Endothelial cell of umbilical vein (primary cell): ENCODE measurements around the gene PPHLN1. TPM values are rescaled to one million over a fixed set of nuclear protein-coding genes. Genes with fewer than 3 reads are reported as not detected.
A peak's percentile ranks its signal among the peaks of the same experiment; 100 is the strongest.
"Not testable (repeated sequence)": the region's sequence is repeated elsewhere in the genome, so short reads cannot be mapped to it uniquely, and the experiment has no call there.

Source experiments
- BruUV-seq: library from RNA; stranded (reverse); fragments of 400-500 nt; replicated peaks from 2 replicates; lab custom pipeline; 2021; lab: Mats Ljungman, UMichigan
- CTCF ChIA-PET: fragments of 300-600, 350-600 bp; sonication (Branson Sonifier 250); formaldehyde crosslinking; loops from one replicate; lab custom pipeline; 2021; ENCODE audit warnings: antibody characterized with exemption, inconsistent platforms; lab: Charles Lee
- POLR2A ChIA-PET: fragments of 300-600, 350-600 bp; sonication (Branson Sonifier 250); formaldehyde crosslinking; loops from one replicate; lab custom pipeline; 2021; ENCODE audit warnings: antibody characterized with exemption, inconsistent platforms; lab: Charles Lee
- DNase-seq: peaks from one replicate; pipeline ENCODE4 v3.0.0-alpha.2; 2011; ENCODE audit warnings: low read depth, low spot score
- FAIRE-seq: peaks from 2 replicates; lab custom pipeline; 2011; peaks lifted over from hg19 to GRCh38; lab: Jason Lieb, UNC
- H2AFZ ChIP-seq: 2 replicates; pipeline ENCODE4 v1.6.0; 2012; ENCODE audit warnings: low read depth, low read length, control low read depth, inconsistent platforms
- H3K27ac ChIP-seq: 2 replicates; pipeline ENCODE4 v1.5.1; 2011; ENCODE audit warnings: low read depth, mild to moderate bottlenecking, control low read depth, low read length, moderate library complexity; ENCODE audit not compliant: insufficient read depth
- H3K27me3 ChIP-seq, 2 experiments: 2 replicates each; pipeline versions ENCODE4 v1.6.0 to v1.6.1; 2011; ENCODE audit warnings: low read length in 2 of 2, mixed read lengths in 1 of 2; ENCODE audit not compliant: control insufficient read depth in 2 of 2, insufficient read depth in 2 of 2
- H3K36me3 ChIP-seq, 2 experiments: 2 replicates in 1 of 2; 3 replicates in 1 of 2; pipeline ENCODE4 v1.5.1; 2011; ENCODE audit warnings: low read length in 2 of 2, mild to moderate bottlenecking in 1 of 2, moderate library complexity in 1 of 2; ENCODE audit not compliant: control insufficient read depth in 2 of 2, insufficient read depth in 2 of 2; ENCODE audit errors: extremely low read depth in 1 of 2
- H3K4me1 ChIP-seq: 3 replicates; pipeline ENCODE4 v1.5.1; 2011; ENCODE audit warnings: mild to moderate bottlenecking, low read length; ENCODE audit not compliant: control insufficient read depth, insufficient read depth; ENCODE audit errors: extremely low read depth
- H3K4me2 ChIP-seq: 2 replicates; pipeline ENCODE4 v1.6.1; 2011; ENCODE audit warnings: low read length, control low read depth, mixed read lengths; ENCODE audit not compliant: insufficient read depth
- H3K4me3 ChIP-seq, 3 experiments: fragments of 200-600 bp in 1 of 3; sonication (generic), shearing (Covaris generic) in 1 of 3; replicated peaks in 1 of 3; 2 replicates each; pipeline ENCODE4 v1.5.1; 2011 to 2016; ENCODE audit warnings: control low read depth in 3 of 3, low read length in 3 of 3, mild to moderate bottlenecking in 2 of 3, inconsistent platforms in 1 of 3, low read depth in 1 of 3, moderate library complexity in 1 of 3; ENCODE audit not compliant: insufficient read depth in 1 of 3
- H3K79me2 ChIP-seq: 2 replicates; pipeline ENCODE4 v1.6.0; 2012; ENCODE audit warnings: low read length, inconsistent platforms; ENCODE audit not compliant: control insufficient read depth, insufficient read depth
- H3K9ac ChIP-seq: replicated peaks from 2 replicates; pipeline ENCODE3; 2011; ENCODE audit warnings: low read length, control low read depth; ENCODE audit not compliant: insufficient read depth; ENCODE audit errors: extremely low read depth
- H3K9me1 ChIP-seq: replicated peaks from 3 replicates; pipeline ENCODE4 v1.6.0; 2011; ENCODE audit warnings: mild to moderate bottlenecking, low read length; ENCODE audit not compliant: control insufficient read depth, insufficient read depth; ENCODE audit errors: extremely low read depth
- H3K9me3 ChIP-seq: replicated peaks from 2 replicates; pipeline ENCODE4 v1.5.1; 2012; ENCODE audit warnings: low read length, inconsistent platforms; ENCODE audit not compliant: control insufficient read depth, insufficient read depth
- H4K20me1 ChIP-seq: replicated peaks from 2 replicates; pipeline ENCODE3; 2011; ENCODE audit warnings: mild to moderate bottlenecking, low read length; ENCODE audit not compliant: control insufficient read depth, insufficient read depth; ENCODE audit errors: extremely low read depth
- POLR2A ChIP-seq: IDR thresholded peaks from 2 replicates; pipeline ENCODE4 v1.6.1; 2012; ENCODE audit warnings: low read depth, mild to moderate bottlenecking, control low read depth, low read length
- dilution Hi-C: fragments of 300-500 bp; cut with MboI; formaldehyde crosslinking; loops from one replicate; pipeline ENCODE4 v1.15.0; 2019; ENCODE audit warnings: low sequenced_read_pairs; ENCODE audit not compliant: extremely low pct_ligation_motif_present
- intact Hi-C: fragments of 100-400 bp; cut with micrococcal nuclease; formaldehyde crosslinking; loops from one replicate; pipeline ENCODE4 v1.10.0; 2022
- polyA plus RNA-seq, 4 experiments: library from polyadenylated mRNA; depleted of rRNA in 3 of 4; stranded (reverse) in 3 of 4; unstranded in 1 of 4; fragments of >200 nt; gene quantifications; 2 replicates each; pipeline versions ENCODE4 v1.2.1 to v1.2.3, GENCODE V29; 2011 to 2012; ENCODE audit warnings: missing spikeins in 1 of 4
- total RNA-seq: library from RNA; stranded (reverse); gene quantifications from 2 replicates; pipeline ENCODE4 v1.2.3, GENCODE V29; 2021
- TF ChIP-seq, protein P1 (sequence below), 2 donors: IDR thresholded peaks; 1 replicate in 1 of 2; 2 replicates in 1 of 2; pipeline ENCODE4 v1.5.1; 2011; ENCODE audit warnings: low read length in 2 of 2, mild to moderate bottlenecking in 2 of 2, moderate library complexity in 2 of 2, control low read depth in 1 of 2, inconsistent platforms in 1 of 2, low read depth in 1 of 2; ENCODE audit not compliant: insufficient read depth in 1 of 2; ENCODE audit errors: extremely low read depth in 1 of 2

PPHLN1 gene
- total and polyA plus RNA-seq, 2 donors (not counting 3 experiments of a cell fraction or from before 2014, with no cell fraction given) = 23.4 to 62.2 TPM

DNA sequence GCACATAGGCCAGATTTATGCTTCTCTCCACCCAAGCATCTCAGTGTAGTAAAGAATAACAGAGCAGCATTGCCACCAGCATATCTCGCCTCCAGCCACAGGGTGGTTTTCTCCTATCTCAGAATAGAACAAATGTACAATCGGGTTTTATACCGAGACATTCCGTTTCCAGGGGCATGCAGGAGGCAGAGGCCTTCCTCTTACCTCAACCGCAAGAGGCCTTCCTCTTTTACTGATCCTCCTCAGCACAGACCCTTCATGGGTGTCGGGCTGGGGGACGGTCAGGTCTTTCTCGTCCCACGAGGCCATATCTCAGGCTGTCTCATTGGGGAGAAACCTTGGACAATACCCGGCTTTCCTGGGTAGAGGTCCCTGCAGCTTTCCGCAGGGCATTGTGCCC lies 4.1 kb downstream of the PPHLN1 start:
- H3K27ac ChIP-seq, POLR2A ChIA-PET, H3K9ac ChIP-seq, H2AFZ ChIP-seq, dilution Hi-C loops, H3K27me3 ChIP-seq, H3K9me1 ChIP-seq, H3K36me3 ChIP-seq, DNase-seq, BruUV-seq, FAIRE-seq, H3K4me3 ChIP-seq, H4K20me1 ChIP-seq, H3K9me3 ChIP-seq, CTCF ChIA-PET, H3K4me2 ChIP-seq: not testable (repeated sequence)
- Histone ChIP-seq H3K79me2 (peaks cover 83% of the 10 kb centered on the region), H3K4me1 (peaks cover 24% of the 10 kb centered on the region)
- intact Hi-C loops = loop anchor here (10.0 kb wide), 2 partner anchors 395 to 1005 kb away; no protein-coding TSS in a partner anchor

GRCh38 chr12:42332301-42333285 lies 6.6 kb downstream of the PPHLN1 start:
- POLR2A ChIA-PET = no interaction called here
- FAIRE-seq = no peak
- dilution Hi-C loops (no loop called here), intact Hi-C loops (loop anchor here (1.0 to 10.0 kb wide), 5 partner anchors 95 to 1058 kb away; no protein-coding TSS in a partner anchor)
- BruUV-seq = no TSS peak
- Histone ChIP-seq H3K79me2 (peaks cover 76% of the 10 kb centered on the region), H3K27ac (no peak overlapping the region), H2AFZ (no peak overlapping the region), H3K9ac (no peak overlapping the region), H3K27me3 (no peaks in the 10 kb centered on the region), H3K4me2 (no peak overlapping the region), H3K36me3 (peaks cover 0 to 3% of the 10 kb centered on the region in 2 experiments), H3K4me3 (no peak overlapping the region), H4K20me1 (no peaks in the 10 kb centered on the region), H3K4me1 (peaks cover 6% of the 10 kb centered on the region), H3K9me3 (no peaks in the 10 kb centered on the region), H3K9me1 (no peaks in the 10 kb centered on the region)
- CTCF ChIA-PET = interaction anchor here (0.5 to 2.2 kb wide), 53 partner anchors 8 to 1387 kb away, joined by 3 to 34 read pairs (median 4); partner anchors contain the start of gene GXYLT1
- TF ChIP-seq, protein P1, sequence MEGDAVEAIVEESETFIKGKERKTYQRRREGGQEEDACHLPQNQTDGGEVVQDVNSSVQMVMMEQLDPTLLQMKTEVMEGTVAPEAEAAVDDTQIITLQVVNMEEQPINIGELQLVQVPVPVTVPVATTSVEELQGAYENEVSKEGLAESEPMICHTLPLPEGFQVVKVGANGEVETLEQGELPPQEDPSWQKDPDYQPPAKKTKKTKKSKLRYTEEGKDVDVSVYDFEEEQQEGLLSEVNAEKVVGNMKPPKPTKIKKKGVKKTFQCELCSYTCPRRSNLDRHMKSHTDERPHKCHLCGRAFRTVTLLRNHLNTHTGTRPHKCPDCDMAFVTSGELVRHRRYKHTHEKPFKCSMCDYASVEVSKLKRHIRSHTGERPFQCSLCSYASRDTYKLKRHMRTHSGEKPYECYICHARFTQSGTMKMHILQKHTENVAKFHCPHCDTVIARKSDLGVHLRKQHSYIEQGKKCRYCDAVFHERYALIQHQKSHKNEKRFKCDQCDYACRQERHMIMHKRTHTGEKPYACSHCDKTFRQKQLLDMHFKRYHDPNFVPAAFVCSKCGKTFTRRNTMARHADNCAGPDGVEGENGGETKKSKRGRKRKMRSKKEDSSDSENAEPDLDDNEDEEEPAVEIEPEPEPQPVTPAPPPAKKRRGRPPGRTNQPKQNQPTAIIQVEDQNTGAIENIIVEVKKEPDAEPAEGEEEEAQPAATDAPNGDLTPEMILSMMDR (IDR thresholded peaks at IDR 0.05; ENCODE audit: extremely low read depth in 1 of 2, insufficient read depth in 1 of 2, low read depth in 1 of 2, low read length in 2 of 2) = peak; percentile 33 to 53
- TF ChIP-seq POLR2A = no peak
- DNase-seq = peak; percentile 67
